HG03521 (cell line): ENCODE results near the gene RPL18.
A peak's percentile ranks its signal among the peaks of the same experiment; 100 is the strongest.

Experiments used
- ATAC-seq: cut with Tn5 transposase; IDR thresholded peaks from one replicate; pipeline ENCODE4 v1.9.1; 2021; ENCODE audit warnings: mild to moderate bottlenecking, moderate library complexity; ENCODE audit not compliant: unreplicated experiment

The RPL18 gene

DNA sequence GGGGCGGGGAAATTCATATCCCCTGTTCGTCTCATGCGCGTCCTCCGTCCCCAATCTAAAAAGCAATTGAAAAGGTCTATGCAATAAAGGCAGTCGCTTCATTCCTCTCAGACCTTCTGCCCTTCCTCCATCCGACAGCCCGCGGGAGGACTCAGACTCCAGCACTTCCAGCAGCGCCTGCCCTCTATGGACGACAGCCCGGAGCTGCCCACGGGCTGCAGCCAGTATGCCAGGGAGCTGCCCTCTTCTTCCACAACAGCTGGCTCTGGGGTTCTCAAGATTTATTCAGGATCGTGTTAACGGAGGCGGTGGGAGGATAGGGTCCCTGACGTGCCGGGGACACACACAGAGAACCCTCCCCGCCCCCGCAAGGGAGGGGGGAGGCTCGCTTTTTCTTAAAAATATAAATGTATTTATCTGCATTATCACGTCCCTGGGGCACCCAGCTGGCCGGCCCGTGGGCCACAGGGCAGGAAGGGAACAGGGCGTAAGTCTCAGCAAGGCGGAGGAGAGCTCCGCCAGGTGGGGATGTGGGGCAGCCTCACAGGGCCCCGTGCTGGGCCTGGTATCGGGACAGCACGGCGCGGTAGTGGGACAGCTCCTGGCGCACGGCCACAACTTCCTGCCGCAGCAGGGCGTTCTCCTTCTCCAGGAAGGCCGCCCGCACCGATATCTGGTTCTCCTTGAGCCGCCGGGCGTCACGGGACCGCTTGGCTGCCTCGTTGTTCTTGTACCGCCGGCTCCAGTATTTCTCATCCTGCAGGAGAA is 11.5 kb upstream of the RPL18 start:
- no peak for ATAC-seq

- ATAC-seq, result no peak
These were observed 10.8 kb upstream of the RPL18 start for GRCh38 chr19:48629599-48630295.

DNA sequence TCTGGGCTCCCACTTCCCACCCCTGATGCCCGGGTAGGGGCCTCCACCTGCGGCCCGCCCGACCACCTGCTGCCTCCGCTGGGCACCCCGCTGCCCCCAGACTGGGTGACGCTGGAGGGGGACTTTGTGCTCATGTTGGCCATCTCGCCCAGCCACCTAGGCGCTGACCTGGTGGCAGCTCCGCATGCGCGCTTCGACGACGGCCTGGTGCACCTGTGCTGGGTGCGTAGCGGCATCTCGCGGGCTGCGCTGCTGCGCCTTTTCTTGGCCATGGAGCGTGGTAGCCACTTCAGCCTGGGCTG is 10.3 kb upstream of the RPL18 start:
- ATAC-seq, result no peak

DNA sequence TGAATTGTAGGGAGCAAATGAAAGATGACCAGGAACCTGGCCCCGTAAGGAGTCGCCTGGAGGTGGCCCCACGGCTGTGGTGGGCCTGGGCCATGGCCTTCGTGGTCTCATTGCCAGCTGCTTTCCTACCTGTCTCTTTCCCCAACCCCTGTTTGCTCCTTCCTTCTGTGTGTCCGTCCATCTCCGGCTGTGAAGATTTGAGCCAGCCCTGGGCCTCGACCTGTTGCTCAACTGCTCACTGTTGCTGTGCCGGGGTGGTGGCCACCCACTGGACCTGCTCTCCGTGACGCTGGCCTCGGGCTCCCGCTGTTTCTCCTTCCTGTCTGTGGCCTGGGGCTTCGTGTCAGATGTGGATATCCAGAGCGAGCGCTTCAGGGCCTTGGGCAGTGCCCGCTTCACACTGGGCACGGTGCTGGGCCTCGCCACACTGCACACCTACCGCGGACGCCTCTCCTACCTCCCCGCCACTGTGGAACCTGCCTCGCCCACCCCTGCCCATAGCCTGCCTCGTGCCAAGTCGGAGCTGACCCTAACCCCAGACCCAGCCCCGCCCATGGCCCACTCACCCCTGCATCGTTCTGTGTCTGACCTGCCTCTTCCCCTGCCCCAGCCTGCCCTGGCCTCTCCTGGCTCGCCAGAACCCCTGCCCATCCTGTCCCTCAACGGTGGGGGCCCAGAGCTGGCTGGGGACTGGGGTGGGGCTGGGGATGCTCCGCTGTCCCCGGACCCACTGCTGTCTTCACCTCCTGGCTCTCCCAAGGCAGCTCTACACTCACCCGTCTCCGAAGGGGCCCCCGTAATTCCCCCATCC is 9.7 kb upstream of the RPL18 start:
- ATAC-seq, result no peak

DNA sequence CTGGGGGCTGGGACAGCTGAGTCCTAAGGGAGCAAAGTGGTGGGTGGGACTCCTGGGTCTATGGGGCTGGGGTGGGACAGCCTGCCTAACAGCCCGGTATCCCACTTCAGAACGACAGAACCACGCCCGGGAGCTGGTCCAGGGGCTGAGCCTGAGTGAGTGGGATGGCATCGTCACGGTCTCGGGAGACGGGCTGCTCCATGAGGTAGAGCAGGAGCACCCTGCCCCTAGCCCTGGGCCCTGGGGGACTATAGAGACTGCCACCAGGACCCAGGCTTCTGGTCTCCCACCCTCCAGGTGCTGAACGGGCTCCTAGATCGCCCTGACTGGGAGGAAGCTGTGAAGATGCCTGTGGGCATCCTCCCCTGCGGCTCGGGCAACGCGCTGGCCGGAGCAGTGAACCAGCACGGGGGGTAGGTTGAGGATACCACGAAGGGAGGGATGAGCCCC is 8.9 kb upstream of the RPL18 start:
- no peak for ATAC-seq

GRCh38 chr19:48627201-48627864 is 8.4 kb upstream of the RPL18 start:
- no peak for ATAC-seq

GRCh38 chr19:48625891-48626327 is 6.9 kb upstream of the RPL18 start:
- ATAC-seq, result no peak

GRCh38 chr19:48624791-48625723 is 6.1 kb upstream of the RPL18 start:
- ATAC-seq, result no peak

DNA sequence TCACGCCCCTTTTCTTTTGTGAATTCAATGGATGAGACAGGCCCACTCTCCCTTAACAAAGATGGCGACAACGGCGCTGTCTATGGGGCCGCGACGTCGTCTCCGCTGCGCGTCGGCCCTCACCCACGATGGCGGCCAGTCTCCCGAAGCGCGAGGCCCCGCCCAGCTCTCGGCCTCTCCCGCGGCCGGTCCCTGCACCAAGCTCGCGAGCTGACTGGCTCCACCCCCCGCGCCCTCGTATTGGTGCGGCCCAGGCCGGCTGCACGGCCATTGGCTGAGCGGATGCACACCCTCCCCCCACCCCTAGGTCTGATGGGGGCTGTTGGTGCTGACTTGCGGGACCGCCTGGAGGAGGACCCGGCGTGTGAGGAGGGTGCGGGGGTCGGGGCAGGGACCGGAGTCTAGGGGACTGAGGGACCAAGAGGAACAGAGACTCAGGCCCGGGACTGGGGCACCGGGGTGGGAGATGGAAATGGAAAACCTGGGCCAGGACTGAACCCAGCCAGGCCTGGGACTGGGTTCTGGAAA is 5.2 kb upstream of the RPL18 start:
- ATAC-seq, result peak; percentile 56

DNA sequence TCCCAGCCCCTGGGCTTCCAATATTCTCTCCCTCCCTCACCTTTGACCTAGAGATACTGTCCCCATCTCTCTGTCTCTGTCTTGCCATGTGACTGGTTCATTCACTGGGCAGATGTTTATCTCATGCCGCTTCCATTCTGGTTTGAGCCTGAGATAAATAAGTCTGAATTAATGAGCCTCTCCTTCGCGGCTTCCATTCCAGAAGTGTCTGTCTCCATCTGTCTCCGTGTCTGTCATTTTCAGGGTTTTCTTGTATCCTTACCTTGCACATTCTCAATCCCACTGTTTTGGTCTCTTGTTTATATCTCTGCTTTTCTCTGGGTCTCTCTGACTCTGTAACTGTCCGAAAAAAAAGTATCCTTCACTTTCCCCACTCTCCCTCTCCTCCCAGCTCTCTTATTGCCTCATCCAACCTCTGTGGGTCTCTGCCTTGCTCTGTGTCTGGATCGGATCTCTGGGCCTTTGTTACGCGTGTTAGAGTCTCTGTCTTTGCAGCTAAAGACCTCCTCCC is 4.6 kb upstream of the RPL18 start:
- ATAC-seq, result no peak

GRCh38 chr19:48619692-48620585 is 961 bp upstream of the RPL18 start:
- ATAC-seq, result no peak

DNA sequence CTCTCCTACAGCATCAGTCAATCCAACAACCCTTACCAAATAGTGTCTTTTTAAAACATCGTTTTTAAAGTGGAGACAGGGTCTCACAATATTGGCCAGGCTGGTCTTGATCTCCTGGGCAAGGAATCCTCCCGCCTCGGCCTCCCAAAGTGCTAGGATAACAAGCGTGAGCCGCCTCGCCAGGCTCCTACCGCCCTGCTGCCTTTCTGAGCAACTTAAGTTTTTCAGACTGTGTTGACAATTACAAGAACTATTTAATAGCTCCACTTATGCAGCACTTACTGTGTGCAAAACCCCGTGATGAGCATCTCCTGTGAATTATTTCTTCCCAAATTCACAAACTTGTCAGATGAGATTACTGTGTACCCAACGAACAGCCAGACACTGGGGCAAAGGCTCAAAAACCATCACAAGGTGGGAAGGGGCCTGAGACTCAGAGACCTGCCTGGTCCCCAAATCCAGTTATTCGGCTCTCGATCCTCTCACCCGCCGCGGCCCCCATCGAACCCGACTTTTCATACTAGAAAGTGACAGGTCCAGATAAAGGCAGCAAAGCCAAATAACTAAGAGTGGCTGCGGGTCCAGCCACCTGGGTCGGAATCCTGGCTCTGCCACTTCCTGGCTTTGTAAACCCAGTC is 581 bp downstream of the RPL18 start:
- no peak for ATAC-seq

DNA sequence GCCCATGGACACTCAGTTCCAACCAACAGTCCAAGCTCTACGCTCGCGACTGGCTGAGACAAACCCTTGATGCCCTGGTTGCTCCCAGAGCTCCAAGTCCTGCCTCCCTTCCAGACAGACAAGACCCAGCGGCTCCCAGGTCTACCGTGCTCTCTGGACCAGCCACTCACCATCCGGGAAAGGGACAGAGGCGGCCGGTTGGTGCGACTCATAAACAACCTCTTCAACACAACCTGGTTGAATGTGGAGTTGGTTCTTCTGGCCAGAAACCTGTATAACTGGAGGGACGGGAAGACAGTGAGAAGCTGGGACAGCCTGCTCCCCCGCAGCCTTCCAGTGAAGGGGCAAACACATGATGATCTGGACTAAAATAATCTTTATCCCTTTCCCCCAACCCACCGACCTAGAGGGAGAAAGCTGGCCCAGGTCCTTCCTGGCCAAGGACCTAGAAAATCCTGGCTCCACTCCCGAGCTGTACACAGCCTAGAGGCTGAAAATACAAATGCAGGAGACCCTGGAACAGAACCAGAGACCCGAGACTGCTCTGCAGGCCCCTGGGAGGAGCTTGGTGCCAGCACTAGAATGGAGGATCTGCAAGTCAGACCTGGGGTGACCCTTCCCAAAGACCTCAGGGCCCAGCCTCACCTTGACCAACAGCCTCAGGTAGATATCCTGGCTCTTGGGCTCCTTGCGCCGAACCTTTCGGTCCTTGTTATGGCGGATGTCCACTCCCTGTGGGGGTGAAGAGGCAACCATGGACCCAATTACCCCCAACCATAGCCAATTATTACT is 1.6 kb downstream of the RPL18 start:
- ATAC-seq, result no peak

GRCh38 chr19:48616491-48617056 is 2.4 kb downstream of the RPL18 start:
- no peak for ATAC-seq

DNA sequence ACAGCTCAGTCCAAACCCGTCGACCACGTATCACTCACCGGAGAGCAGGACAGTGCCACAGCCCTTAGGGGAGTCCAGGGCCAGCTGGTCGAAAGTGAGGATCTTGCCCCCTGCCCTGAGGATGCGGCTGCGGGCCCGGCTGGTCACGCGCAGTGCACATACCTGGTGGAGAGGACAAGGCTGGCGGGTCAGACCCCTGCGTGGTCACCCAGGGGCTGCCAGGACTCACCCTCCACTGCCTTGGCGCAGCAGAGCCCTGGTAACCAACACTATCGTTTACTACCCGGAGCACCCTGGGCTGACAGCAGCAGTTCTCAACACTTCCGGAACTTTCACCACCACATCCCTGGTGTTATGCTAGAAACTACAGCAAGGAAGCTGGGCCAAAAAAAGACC is 2.9 kb downstream of the RPL18 start:
- ATAC-seq, result no peak

- ATAC-seq, result no peak
These were observed 3.5 kb downstream of the RPL18 start for GRCh38 chr19:48615231-48616040.
